GM23338 (cell line): ENCODE results near the gene CMC2. TPM values are rescaled to one million over a fixed set of nuclear protein-coding genes. Genes with fewer than 3 reads are reported as not detected.

Experiments used
- ATAC-seq: fragments of 200-7000 bp; cut with Tn5 transposase; 3 replicates; pipeline ENCODE4 v1.9.1; 2020
- DNase-seq: peaks from one replicate; pipeline ENCODE4 v3.0.0-alpha.2; 2015; ENCODE audit warnings: low spot score
- H2AFZ ChIP-seq: fragments of 200-600 bp; sonication (generic); 2 replicates; pipeline ENCODE4 v1.8.0; 2016; ENCODE audit warnings: antibody characterized with exemption, mild to moderate bottlenecking, moderate library complexity
- H3F3A ChIP-seq: fragments of 200-600 bp; sonication (generic); replicated peaks from 2 replicates; pipeline ENCODE4 v1.8.0; 2017; ENCODE audit warnings: antibody characterized with exemption, mixed run types, low read depth
- H3K27ac ChIP-seq: fragments of 200-600 bp; sonication (generic); 2 replicates; pipeline ENCODE4 v1.6.1; 2016; ENCODE audit warnings: low read depth
- H3K27me3 ChIP-seq: fragments of 200-600 bp; sonication (generic); 2 replicates; pipeline ENCODE4 v1.8.0; 2016; ENCODE audit warnings: mild to moderate bottlenecking, mixed run types, moderate library complexity; ENCODE audit not compliant: insufficient read depth
- H3K36me3 ChIP-seq: fragments of 200-600 bp; sonication (generic); 2 replicates; pipeline ENCODE4 v1.8.0; 2016; ENCODE audit warnings: mild to moderate bottlenecking; ENCODE audit not compliant: insufficient read depth
- H3K4me1 ChIP-seq: fragments of 200-600 bp; sonication (generic); 2 replicates; pipeline ENCODE4 v1.8.0; 2016; ENCODE audit warnings: mild to moderate bottlenecking, moderate library complexity; ENCODE audit not compliant: insufficient read depth
- H3K4me2 ChIP-seq: fragments of 200-600 bp; sonication (generic); 2 replicates; pipeline ENCODE4 v1.7.1; 2017; ENCODE audit warnings: mixed run types
- H3K4me3 ChIP-seq: fragments of 200-600 bp; sonication (generic); 2 replicates; pipeline ENCODE4 v1.6.1; 2016; ENCODE audit warnings: mixed run types
- H3K79me2 ChIP-seq: fragments of 200-600 bp; sonication (generic); replicated peaks from 2 replicates; pipeline ENCODE4 v1.8.0; 2017; ENCODE audit warnings: mild to moderate bottlenecking; ENCODE audit not compliant: insufficient read depth
- H3K9me2 ChIP-seq: fragments of 200-600 bp; sonication (generic); 2 replicates; pipeline ENCODE4 v1.8.0; 2017; ENCODE audit not compliant: insufficient read depth
- H4K20me1 ChIP-seq: fragments of 200-600 bp; sonication (generic); replicated peaks from 2 replicates; pipeline ENCODE4 v1.8.0; 2017; ENCODE audit warnings: mild to moderate bottlenecking; ENCODE audit not compliant: insufficient read depth
- H3K27ac Mint-ChIP-seq: 2 replicates; pipeline ENCODE4 v1.8.0; 2020; ENCODE audit warnings: inconsistent platforms, mild to moderate bottlenecking, moderate library complexity, mixed read lengths
- H3K27me3 Mint-ChIP-seq: 3 replicates; pipeline ENCODE4 v1.8.0; 2022; ENCODE audit warnings: low read depth, mild to moderate bottlenecking, moderate library complexity, mixed read lengths, inconsistent platforms; ENCODE audit not compliant: insufficient read depth, poor library complexity
- H3K36me3 Mint-ChIP-seq: 3 replicates; pipeline ENCODE4 v1.8.0; 2021; ENCODE audit warnings: low read depth, mild to moderate bottlenecking, inconsistent platforms, moderate library complexity, mixed read lengths
- H3K4me1 Mint-ChIP-seq: 3 replicates; pipeline ENCODE4 v1.8.0; 2020; ENCODE audit warnings: mild to moderate bottlenecking, inconsistent platforms, mixed read lengths
- H3K4me3 Mint-ChIP-seq: 3 replicates; pipeline ENCODE4 v1.8.0; 2021; ENCODE audit warnings: moderate library complexity, mild to moderate bottlenecking, inconsistent platforms, mixed read lengths
- H3K9me3 Mint-ChIP-seq: 3 replicates; pipeline ENCODE4 v1.8.0; 2020; ENCODE audit warnings: moderate library complexity, mild to moderate bottlenecking, inconsistent platforms, mixed read lengths
- CREB1 ChIP-seq: fragments of 250-450 bp; sonication (Bioruptor Pico); IDR thresholded peaks from 2 replicates; pipeline ENCODE4 v1.5.0; 2020; ENCODE audit warnings: low read depth, mild to moderate bottlenecking, moderate library complexity
- JUNB ChIP-seq: IDR thresholded peaks from one replicate; pipeline ENCODE4 v1.6.1; 2016; ENCODE audit warnings: antibody characterized with exemption; ENCODE audit not compliant: unreplicated experiment
- NANOG ChIP-seq: IDR thresholded peaks from 2 replicates; pipeline ENCODE4 v1.6.1; 2016; ENCODE audit warnings: antibody characterized with exemption, borderline replicate concordance
- POLR2AphosphoS5 ChIP-seq: IDR thresholded peaks from 2 replicates; pipeline ENCODE4 v1.6.1; 2016; ENCODE audit warnings: antibody characterized with exemption, low read depth
- ZNF114 ChIP-seq: fragments of 250-450 bp; sonication (Bioruptor Pico); IDR thresholded peaks from 2 replicates; pipeline ENCODE4 v1.5.0; 2020; ENCODE audit warnings: mild to moderate bottlenecking, moderate library complexity
- polyA plus RNA-seq: library from polyadenylated mRNA; unstranded; fragments of >200 nt; fragmentation: Nextera tagmentation; extraction: Ambion mirVana; gene quantifications from 2 replicates; pipeline ENCODE4 v1.2.1, GENCODE V29; 2016
- total RNA-seq: library from RNA; depleted of rRNA; stranded (reverse); fragments of >200 nt; shearing (Covaris generic); gene quantifications from 2 replicates; pipeline ENCODE4 v1.2.3, GENCODE V29; 2014
- TF ChIP-seq, protein P1 (sequence below): fragments of 250-450 bp; sonication (Bioruptor Pico); IDR thresholded peaks from 2 replicates; pipeline ENCODE4 v1.5.0; 2020; ENCODE audit warnings: mild to moderate bottlenecking, moderate library complexity
- TF ChIP-seq, protein P2 (sequence below), 2 experiments: fragments of 200-600 bp in 1 of 2; sonication (generic) in 1 of 2; conservative IDR thresholded peaks; 2 replicates each; pipeline versions ENCODE4 v1.5.1 to v1.6.1; 2016 to 2017; ENCODE audit warnings: antibody characterized with exemption in 2 of 2, low read depth in 2 of 2, mild to moderate bottlenecking in 2 of 2, moderate library complexity in 1 of 2

CMC2 gene
- total and polyA plus RNA-seq, 2 experiments from 2014 or later, result 35.7 to 211 TPM

DNA sequence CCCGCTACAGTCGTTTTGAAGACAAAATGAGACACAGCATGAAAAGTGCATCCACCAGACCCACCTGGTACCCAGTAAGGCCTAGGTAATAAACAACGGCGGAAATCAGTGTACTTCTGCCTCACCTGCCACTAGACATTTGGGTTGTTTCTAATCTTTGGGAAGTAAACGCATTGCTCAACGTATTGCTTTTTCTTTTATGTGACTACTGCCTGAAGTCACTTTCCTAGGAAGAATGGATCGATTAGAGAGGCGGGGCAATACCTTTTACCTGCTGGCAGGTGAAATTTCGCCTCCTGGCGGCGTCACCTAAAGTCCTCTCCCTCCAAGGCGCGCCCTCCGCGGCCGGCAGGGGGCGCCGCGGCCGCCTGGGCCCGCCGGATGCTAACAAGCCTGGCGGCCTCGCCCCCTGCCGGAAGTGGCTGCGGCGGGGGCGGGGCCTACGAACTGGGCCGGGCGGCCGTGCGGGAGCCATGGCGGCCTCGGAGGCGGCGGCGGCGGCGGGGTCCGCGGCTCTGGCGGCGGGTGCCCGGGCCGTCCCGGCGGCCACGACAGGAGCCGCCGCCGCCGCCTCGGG, 28.8 kb upstream of the CMC2 start, which contains the start of gene ATMIN:
Gene ATMIN (plus strand): TSS at position 445 of the 577 bp plus-strand sequence. CDS start 29 bp downstream, at position 474.
- TF ChIP-seq CREB1 (CRISPR knock-in tag) (peak; percentile 42; the same call in 1 of the 2 replicates), ZNF114 (no peak), POLR2AphosphoS5 (peak; percentile 42; the same call in 1 of the 2 replicates), NANOG (no peak), JUNB (no peak)
- TF ChIP-seq, protein P1, sequence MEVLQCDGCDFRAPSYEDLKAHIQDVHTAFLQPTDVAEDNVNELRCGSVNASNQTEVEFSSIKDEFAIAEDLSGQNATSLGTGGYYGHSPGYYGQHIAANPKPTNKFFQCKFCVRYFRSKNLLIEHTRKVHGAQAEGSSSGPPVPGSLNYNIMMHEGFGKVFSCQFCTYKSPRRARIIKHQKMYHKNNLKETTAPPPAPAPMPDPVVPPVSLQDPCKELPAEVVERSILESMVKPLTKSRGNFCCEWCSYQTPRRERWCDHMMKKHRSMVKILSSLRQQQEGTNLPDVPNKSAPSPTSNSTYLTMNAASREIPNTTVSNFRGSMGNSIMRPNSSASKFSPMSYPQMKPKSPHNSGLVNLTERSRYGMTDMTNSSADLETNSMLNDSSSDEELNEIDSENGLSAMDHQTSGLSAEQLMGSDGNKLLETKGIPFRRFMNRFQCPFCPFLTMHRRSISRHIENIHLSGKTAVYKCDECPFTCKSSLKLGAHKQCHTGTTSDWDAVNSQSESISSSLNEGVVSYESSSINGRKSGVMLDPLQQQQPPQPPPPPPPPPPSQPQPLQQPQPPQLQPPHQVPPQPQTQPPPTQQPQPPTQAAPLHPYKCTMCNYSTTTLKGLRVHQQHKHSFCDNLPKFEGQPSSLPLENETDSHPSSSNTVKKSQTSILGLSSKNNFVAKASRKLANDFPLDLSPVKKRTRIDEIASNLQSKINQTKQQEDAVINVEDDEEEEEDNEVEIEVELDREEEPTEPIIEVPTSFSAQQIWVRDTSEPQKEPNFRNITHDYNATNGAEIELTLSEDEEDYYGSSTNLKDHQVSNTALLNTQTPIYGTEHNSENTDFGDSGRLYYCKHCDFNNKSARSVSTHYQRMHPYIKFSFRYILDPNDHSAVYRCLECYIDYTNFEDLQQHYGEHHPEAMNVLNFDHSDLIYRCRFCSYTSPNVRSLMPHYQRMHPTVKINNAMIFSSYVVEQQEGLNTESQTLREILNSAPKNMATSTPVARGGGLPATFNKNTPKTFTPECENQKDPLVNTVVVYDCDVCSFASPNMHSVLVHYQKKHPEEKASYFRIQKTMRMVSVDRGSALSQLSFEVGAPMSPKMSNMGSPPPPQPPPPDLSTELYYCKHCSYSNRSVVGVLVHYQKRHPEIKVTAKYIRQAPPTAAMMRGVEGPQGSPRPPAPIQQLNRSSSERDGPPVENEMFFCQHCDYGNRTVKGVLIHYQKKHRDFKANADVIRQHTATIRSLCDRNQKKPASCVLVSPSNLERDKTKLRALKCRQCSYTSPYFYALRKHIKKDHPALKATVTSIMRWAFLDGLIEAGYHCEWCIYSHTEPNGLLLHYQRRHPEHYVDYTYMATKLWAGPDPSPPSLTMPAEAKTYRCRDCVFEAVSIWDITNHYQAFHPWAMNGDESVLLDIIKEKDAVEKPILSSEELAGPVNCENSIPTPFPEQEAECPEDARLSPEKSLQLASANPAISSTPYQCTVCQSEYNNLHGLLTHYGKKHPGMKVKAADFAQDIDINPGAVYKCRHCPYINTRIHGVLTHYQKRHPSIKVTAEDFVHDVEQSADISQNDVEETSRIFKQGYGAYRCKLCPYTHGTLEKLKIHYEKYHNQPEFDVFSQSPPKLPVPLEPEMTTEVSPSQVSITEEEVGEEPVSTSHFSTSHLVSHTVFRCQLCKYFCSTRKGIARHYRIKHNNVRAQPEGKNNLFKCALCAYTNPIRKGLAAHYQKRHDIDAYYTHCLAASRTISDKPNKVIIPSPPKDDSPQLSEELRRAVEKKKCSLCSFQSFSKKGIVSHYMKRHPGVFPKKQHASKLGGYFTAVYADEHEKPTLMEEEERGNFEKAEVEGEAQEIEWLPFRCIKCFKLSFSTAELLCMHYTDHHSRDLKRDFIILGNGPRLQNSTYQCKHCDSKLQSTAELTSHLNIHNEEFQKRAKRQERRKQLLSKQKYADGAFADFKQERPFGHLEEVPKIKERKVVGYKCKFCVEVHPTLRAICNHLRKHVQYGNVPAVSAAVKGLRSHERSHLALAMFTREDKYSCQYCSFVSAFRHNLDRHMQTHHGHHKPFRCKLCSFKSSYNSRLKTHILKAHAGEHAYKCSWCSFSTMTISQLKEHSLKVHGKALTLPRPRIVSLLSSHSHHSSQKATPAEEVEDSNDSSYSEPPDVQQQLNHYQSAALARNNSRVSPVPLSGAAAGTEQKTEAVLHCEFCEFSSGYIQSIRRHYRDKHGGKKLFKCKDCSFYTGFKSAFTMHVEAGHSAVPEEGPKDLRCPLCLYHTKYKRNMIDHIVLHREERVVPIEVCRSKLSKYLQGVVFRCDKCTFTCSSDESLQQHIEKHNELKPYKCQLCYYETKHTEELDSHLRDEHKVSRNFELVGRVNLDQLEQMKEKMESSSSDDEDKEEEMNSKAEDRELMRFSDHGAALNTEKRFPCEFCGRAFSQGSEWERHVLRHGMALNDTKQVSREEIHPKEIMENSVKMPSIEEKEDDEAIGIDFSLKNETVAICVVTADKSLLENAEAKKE (CRISPR knock-in tag), result no peak
- TF ChIP-seq, protein P2, sequence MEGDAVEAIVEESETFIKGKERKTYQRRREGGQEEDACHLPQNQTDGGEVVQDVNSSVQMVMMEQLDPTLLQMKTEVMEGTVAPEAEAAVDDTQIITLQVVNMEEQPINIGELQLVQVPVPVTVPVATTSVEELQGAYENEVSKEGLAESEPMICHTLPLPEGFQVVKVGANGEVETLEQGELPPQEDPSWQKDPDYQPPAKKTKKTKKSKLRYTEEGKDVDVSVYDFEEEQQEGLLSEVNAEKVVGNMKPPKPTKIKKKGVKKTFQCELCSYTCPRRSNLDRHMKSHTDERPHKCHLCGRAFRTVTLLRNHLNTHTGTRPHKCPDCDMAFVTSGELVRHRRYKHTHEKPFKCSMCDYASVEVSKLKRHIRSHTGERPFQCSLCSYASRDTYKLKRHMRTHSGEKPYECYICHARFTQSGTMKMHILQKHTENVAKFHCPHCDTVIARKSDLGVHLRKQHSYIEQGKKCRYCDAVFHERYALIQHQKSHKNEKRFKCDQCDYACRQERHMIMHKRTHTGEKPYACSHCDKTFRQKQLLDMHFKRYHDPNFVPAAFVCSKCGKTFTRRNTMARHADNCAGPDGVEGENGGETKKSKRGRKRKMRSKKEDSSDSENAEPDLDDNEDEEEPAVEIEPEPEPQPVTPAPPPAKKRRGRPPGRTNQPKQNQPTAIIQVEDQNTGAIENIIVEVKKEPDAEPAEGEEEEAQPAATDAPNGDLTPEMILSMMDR (conservative IDR thresholded peaks at IDR 0.05; ENCODE audit: low read depth in 2 of 2), result peak; percentile 85 to 96
- H2AFZ ChIP-seq, result peak within 1 kb of the TSS; percentile 29; the same call in 1 of the 2 replicates

More for the DNA sequence above, 28.8 kb upstream of the CMC2 start, which contains the start of gene ATMIN:
- peak within 1 kb of the TSS; percentile 91 for H3K27ac Mint-ChIP-seq
- peaks cover 7% of the 10 kb centered on the region; the same call in 1 of the 2 replicates for H3K36me3 ChIP-seq
- peaks cover 41% of the 10 kb centered on the region for H3K36me3 Mint-ChIP-seq
- H3K4me3 Mint-ChIP-seq, result peak within 1 kb of the TSS; percentile 90
- peaks cover 9% of the 10 kb centered on the region for H3K4me1 ChIP-seq
- H3K27me3 Mint-ChIP-seq, result peaks cover 6% of the 10 kb centered on the region
- 0 out of 2 replicates have a peak, but pooled peaks cover 4% of the 10 kb centered on the region for H3K9me2 ChIP-seq
- ATAC-seq, result peak; percentile 88
- H3K4me2 ChIP-seq, result peak within 1 kb of the TSS; percentile 100
- no peaks in the 10 kb centered on the region for H3K27me3 ChIP-seq
- peaks cover 22% of the 10 kb centered on the region for H4K20me1 ChIP-seq
- peak within 1 kb of the TSS; percentile 96 for H3K4me3 ChIP-seq
- DNase-seq, result peak; percentile 94
- H3F3A ChIP-seq, result no peaks in the 10 kb centered on the region
- H3K27ac ChIP-seq, result 0 out of 2 replicates have a peak within 1 kb of the TSS, but pooled peaks have one; percentile 45
- peaks cover 12% of the 10 kb centered on the region; the same call in 2 of the 3 replicates for H3K9me3 Mint-ChIP-seq
- H3K79me2 ChIP-seq, result peaks cover 43% of the 10 kb centered on the region
- H3K4me1 Mint-ChIP-seq, result peaks cover 11% of the 10 kb centered on the region
